ENCODE measurements around the gene RESP18.

DNA sequence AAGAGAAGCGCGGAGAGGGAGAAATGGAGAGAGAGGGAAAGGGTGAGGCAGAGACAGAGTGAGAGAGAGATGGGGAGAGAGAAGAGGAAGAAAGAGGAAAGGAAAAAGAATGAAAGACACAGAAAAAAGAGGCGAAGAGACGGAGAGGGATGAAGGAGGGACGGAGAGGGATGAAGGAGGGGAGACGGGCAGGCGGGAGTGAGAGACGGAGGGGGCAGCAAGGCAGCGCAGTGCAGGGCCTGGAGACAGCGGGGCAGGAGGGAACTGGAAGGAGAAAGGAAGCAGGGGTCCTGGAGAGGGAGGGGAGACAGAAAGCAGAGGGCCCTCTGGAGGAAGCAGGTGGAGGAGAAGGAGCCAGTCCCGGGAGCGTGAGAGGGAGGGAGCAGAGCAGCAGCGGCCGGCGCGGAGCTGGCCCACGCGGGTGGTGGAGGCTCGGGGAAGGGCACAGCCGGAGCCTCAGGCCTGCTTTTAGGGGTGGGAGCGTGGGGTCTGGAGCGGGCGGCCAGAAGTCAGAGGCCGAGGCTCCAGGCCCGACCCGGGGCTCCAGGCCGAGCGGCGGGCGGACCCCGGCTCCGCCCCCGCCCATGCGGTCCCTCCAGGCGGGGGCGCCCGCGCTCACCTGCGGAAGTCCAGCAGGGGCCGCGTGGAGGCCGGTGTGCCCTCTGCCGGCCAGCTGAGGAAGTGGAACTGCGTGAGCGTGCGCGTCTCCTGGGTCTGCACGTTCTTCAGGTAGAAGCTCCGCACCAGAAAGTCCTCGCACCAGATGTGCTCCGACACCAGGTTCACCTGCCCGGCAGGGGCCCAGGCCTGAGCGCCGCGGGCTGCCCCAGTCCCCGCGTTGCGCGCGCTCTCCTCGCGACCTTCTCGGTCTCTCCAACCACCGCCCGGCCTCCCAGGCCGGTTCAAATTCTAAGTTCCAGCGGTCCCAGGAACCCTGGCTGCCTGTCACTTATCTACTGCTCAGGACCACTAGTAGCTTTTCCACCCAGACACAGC, 37.9 kb downstream of the RESP18 start:
- TF ChIP-seq, protein P1, sequence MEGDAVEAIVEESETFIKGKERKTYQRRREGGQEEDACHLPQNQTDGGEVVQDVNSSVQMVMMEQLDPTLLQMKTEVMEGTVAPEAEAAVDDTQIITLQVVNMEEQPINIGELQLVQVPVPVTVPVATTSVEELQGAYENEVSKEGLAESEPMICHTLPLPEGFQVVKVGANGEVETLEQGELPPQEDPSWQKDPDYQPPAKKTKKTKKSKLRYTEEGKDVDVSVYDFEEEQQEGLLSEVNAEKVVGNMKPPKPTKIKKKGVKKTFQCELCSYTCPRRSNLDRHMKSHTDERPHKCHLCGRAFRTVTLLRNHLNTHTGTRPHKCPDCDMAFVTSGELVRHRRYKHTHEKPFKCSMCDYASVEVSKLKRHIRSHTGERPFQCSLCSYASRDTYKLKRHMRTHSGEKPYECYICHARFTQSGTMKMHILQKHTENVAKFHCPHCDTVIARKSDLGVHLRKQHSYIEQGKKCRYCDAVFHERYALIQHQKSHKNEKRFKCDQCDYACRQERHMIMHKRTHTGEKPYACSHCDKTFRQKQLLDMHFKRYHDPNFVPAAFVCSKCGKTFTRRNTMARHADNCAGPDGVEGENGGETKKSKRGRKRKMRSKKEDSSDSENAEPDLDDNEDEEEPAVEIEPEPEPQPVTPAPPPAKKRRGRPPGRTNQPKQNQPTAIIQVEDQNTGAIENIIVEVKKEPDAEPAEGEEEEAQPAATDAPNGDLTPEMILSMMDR (IDR thresholded peaks at IDR 0.05): peak; percentile 99 to 100 (median 100)
- peak; percentile 80 for TF ChIP-seq POLR2AphosphoS5 (IDR thresholded peaks at IDR 0.05)
